Endodermal cell (in vitro differentiated cells): ENCODE results near the gene OR2AK2. TPM values are rescaled to one million over a fixed set of nuclear protein-coding genes. Genes with fewer than 3 reads are reported as not detected.

Experiments used
- DNase-seq: peaks from one replicate; pipeline ENCODE4 v3.0.0-alpha.2; 2017
- H3K27ac ChIP-seq: 2 replicates; pipeline ENCODE4 v1.5.1; 2013; ENCODE audit warnings: mild to moderate bottlenecking, low read depth, low read length, moderate library complexity
- H3K27me3 ChIP-seq: 2 replicates; pipeline ENCODE4 v1.6.1; 2013; ENCODE audit warnings: mild to moderate bottlenecking, low read length, moderate library complexity; ENCODE audit not compliant: insufficient read depth, control insufficient read depth, poor library complexity, severe bottlenecking
- H3K36me3 ChIP-seq: 2 replicates; pipeline ENCODE4 v1.7.0; 2013; ENCODE audit warnings: mild to moderate bottlenecking, low read length, moderate library complexity; ENCODE audit not compliant: control insufficient read depth, insufficient read depth
- H3K4me1 ChIP-seq: one replicate; pipeline ENCODE4 v1.7.0; 2013; ENCODE audit warnings: low read length; ENCODE audit not compliant: control insufficient read depth, insufficient read depth
- H3K4me3 ChIP-seq: 2 replicates; pipeline ENCODE4 v1.5.1; 2013; ENCODE audit warnings: mild to moderate bottlenecking, low read length, moderate library complexity
- H3K9ac ChIP-seq: 2 replicates; pipeline ENCODE4 v1.6.1; 2013; ENCODE audit warnings: mild to moderate bottlenecking, low read length, moderate library complexity; ENCODE audit not compliant: poor library complexity, severe bottlenecking; ENCODE audit errors: extremely low read depth
- H3K9me3 ChIP-seq: 2 replicates; pipeline ENCODE4 v1.6.1; 2013; ENCODE audit warnings: mild to moderate bottlenecking, low read length, moderate library complexity; ENCODE audit not compliant: control insufficient read depth
- H3K27ac Mint-ChIP-seq: 2 replicates; pipeline ENCODE4 v1.8.0; 2020; ENCODE audit warnings: mixed read lengths
- H3K27me3 Mint-ChIP-seq: 2 replicates; pipeline ENCODE4 v1.8.0; 2021; ENCODE audit warnings: mild to moderate bottlenecking, mixed read lengths; ENCODE audit not compliant: insufficient read depth
- H3K36me3 Mint-ChIP-seq: 2 replicates; pipeline ENCODE4 v1.8.0; 2020; ENCODE audit warnings: low read depth, mixed read lengths
- H3K4me1 Mint-ChIP-seq: 2 replicates; pipeline ENCODE4 v1.8.0; 2020; ENCODE audit warnings: mixed read lengths
- H3K4me3 Mint-ChIP-seq: 2 replicates; pipeline ENCODE4 v1.8.0; 2020; ENCODE audit warnings: mild to moderate bottlenecking, moderate library complexity, mixed read lengths
- H3K9me3 Mint-ChIP-seq: 2 replicates; pipeline ENCODE4 v1.8.0; 2020; ENCODE audit warnings: mild to moderate bottlenecking, mixed read lengths
- CTCF ChIP-seq: fragments of 200-600 bp; sonication (generic); conservative IDR thresholded peaks from 2 replicates; pipeline ENCODE4 v1.5.0; 2021; ENCODE audit warnings: antibody characterized with exemption, mild to moderate bottlenecking
- WGBS, 2 experiments: methylation state at CpG; one replicate each; pipeline versions ENCODE4 v1.1.5 to v1.1.7; 2013; ENCODE audit warnings: missing lambda C conversion rate in 2 of 2, mixed read lengths in 1 of 2; ENCODE audit not compliant: insufficient coverage in 1 of 2, insufficient read length in 1 of 2; 5-methylcytosine and 5-hydroxymethylcytosine counted together
- total RNA-seq, 2 donors: library from RNA; stranded (reverse); fragmentation: NEBNext Ultra II Directional in 1 of 2; extraction: Animal tissue kit (Norgen Biotek cat#: 25700) in 1 of 2; gene quantifications; 2 replicates in 1 of 2; 3 replicates in 1 of 2; pipeline ENCODE4 v1.2.1, GENCODE V29; 2021

OR2AK2 gene
- total RNA-seq, 2 donors from 2014 or later = not detected

DNA sequence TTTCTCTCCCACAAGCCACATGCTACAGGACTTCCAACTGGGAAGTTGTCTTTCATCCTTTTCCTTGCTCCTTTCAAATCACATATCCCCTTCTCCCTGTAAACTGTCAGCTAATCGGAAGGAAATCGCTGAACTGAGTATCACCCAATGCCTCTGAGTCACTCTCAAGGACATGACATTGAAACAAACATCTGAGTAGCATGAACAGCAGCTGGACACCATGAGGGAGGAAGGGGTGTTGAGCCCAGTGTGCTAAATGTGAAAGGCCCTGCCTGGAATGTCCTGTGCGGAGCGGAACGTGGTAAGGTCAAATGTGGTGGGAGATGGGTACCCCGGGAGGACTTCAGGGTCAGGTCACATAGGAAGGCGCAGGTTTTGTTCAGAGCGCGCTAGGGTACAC is 40.2 kb upstream of the OR2AK2 start, which contains the start of gene OR2AJ1:
OR2AJ1 (plus strand) TSS at position 22 of the 400 bp plus-strand sequence. CDS start 8,880 bp downstream, outside the sequence.
- no peak for DNase-seq
- 75 to 86% methylated on average over 6 to 9 of the region's 9 CpGs for WGBS, 2 experiments
- no peak for TF ChIP-seq CTCF
- Mint-ChIP-seq H3K27ac (no peak within 1 kb of the TSS), H3K27me3 (no peaks in the 10 kb centered on the region), H3K9me3 (peaks cover 29% of the 10 kb centered on the region), H3K4me3 (no peak within 1 kb of the TSS), H3K36me3 (no peaks in the 10 kb centered on the region), H3K4me1 (no peaks in the 10 kb centered on the region)
- H3K9me3 ChIP-seq = peaks cover 85% of the 10 kb centered on the region
- no peak within 1 kb of the TSS for H3K27ac ChIP-seq
- H3K9ac ChIP-seq = no peak within 1 kb of the TSS
- no peaks in the 10 kb centered on the region for H3K36me3 ChIP-seq
- no peaks in the 10 kb centered on the region for H3K27me3 ChIP-seq
- H3K4me1 ChIP-seq = no peaks in the 10 kb centered on the region
- no peak within 1 kb of the TSS for H3K4me3 ChIP-seq

GRCh38 chr1:247933989-247934388 is 31.0 kb upstream of the OR2AK2 start:
- Histone ChIP-seq H3K4me1 (no peaks in the 10 kb centered on the region), H3K9me3 (peaks cover 69% of the 10 kb centered on the region), H3K9ac (no peak overlapping the region), H3K4me3 (no peak overlapping the region), H3K36me3 (no peaks in the 10 kb centered on the region), H3K27me3 (no peaks in the 10 kb centered on the region), H3K27ac (no peak overlapping the region)
- TF ChIP-seq CTCF = no peak
- H3K9me3 Mint-ChIP-seq = peaks cover 38% of the 10 kb centered on the region
- no peak for DNase-seq
- peaks cover 2% of the 10 kb centered on the region for H3K27me3 Mint-ChIP-seq
- no peaks in the 10 kb centered on the region for H3K4me1 Mint-ChIP-seq
- no peaks in the 10 kb centered on the region for H3K36me3 Mint-ChIP-seq
- 89 to 96% methylated on average over 8 of the region's 8 CpGs for WGBS, 2 experiments
- no peak overlapping the region for H3K27ac Mint-ChIP-seq
- no peak overlapping the region for H3K4me3 Mint-ChIP-seq

DNA sequence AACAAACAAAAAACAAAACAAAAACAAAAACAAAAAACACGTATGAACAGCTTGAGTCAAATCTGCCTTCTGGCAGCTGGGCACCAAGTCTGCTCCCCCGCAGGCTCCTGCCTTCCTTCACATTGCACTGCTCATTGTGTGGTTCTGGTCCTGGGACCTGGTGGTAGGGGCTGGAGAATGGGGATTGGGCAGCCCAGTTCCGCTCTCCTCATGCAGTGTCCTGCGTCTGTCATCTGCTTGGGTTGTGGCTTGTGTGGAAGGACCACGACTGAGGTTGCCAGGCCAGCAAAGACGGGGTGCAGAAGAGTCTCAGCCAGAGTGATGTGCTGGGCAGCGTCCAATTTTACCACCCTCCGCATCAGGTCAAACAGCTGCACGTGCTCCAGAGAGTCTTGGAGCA is 29.3 kb upstream of the OR2AK2 start:
- no peaks in the 10 kb centered on the region for H3K4me1 ChIP-seq
- H3K4me3 Mint-ChIP-seq = no peak overlapping the region
- no peaks in the 10 kb centered on the region for H3K36me3 ChIP-seq
- TF ChIP-seq CTCF = no peak
- WGBS, 2 experiments = 72 to 86% methylated on average over 5 to 9 of the region's 9 CpGs
- H3K27me3 Mint-ChIP-seq = peaks cover 2% of the 10 kb centered on the region
- no peaks in the 10 kb centered on the region for H3K27me3 ChIP-seq
- no peak overlapping the region for H3K27ac Mint-ChIP-seq
- H3K4me3 ChIP-seq = no peak overlapping the region
- H3K4me1 Mint-ChIP-seq = no peaks in the 10 kb centered on the region
- peaks cover 64% of the 10 kb centered on the region for H3K9me3 ChIP-seq
- H3K36me3 Mint-ChIP-seq = no peaks in the 10 kb centered on the region
- H3K27ac ChIP-seq = no peak overlapping the region
- no peak overlapping the region for H3K9ac ChIP-seq
- DNase-seq = no peak
- H3K9me3 Mint-ChIP-seq = peaks cover 36% of the 10 kb centered on the region
